CD4-positive, CD25-positive, alpha-beta regulatory T cell (primary cell): ENCODE measurements around the gene COPS7A. TPM values are rescaled to one million over a fixed set of nuclear protein-coding genes. Genes with fewer than 3 reads are reported as not detected.

Experiments used
- ATAC-seq, 2 donors: fragments of 150-1000 bp; cut with Tn5 transposase; one replicate each; pipeline ENCODE4 v1.10.0; 2021; ENCODE audit warnings: low read depth in 2 of 2, moderate number of reproducible peaks in 2 of 2, moderate library complexity in 1 of 2
- DNase-seq, 3 donors: peaks; one replicate each; pipeline versions ENCODE4 v3.0.0 to v3.0.0-alpha.2; 2012 to 2022; ENCODE audit warnings: mixed read lengths in 1 of 3
- H3K27ac ChIP-seq: one replicate; pipeline ENCODE4 v1.7.0; 2013; ENCODE audit warnings: mild to moderate bottlenecking, low read length; ENCODE audit not compliant: insufficient read depth, poor library complexity, severe bottlenecking
- H3K27me3 ChIP-seq: one replicate; pipeline ENCODE4 v1.7.0; 2013; ENCODE audit warnings: low read length; ENCODE audit not compliant: control insufficient read depth, insufficient read depth
- H3K36me3 ChIP-seq: one replicate; pipeline ENCODE4 v1.7.0; 2013; ENCODE audit warnings: mild to moderate bottlenecking, low read length, moderate library complexity; ENCODE audit not compliant: control insufficient read depth, insufficient read depth
- H3K4me1 ChIP-seq: 2 replicates; pipeline ENCODE4 v1.7.0; 2013; ENCODE audit warnings: mild to moderate bottlenecking, low read length; ENCODE audit not compliant: insufficient read depth, control insufficient read depth, poor library complexity, severe bottlenecking
- H3K4me3 ChIP-seq: one replicate; pipeline ENCODE4 v1.7.0; 2013; ENCODE audit warnings: low read depth, mild to moderate bottlenecking, low read length, moderate library complexity
- H3K9me3 ChIP-seq, 2 experiments: 1 replicate in 1 of 2; 2 replicates in 1 of 2; pipeline ENCODE4 v1.7.0; 2013; ENCODE audit warnings: low read length in 2 of 2, mild to moderate bottlenecking in 1 of 2, moderate library complexity in 1 of 2; ENCODE audit not compliant: control insufficient read depth in 2 of 2
- H3K27ac Mint-ChIP-seq, 3 donors: one replicate each; pipeline ENCODE4 v1.8.0; 2020 to 2022; ENCODE audit warnings: mild to moderate bottlenecking in 3 of 3, mixed read lengths in 3 of 3, moderate library complexity in 2 of 3
- H3K27me3 Mint-ChIP-seq: one replicate; pipeline ENCODE4 v1.8.0; 2022; ENCODE audit warnings: mild to moderate bottlenecking, mixed read lengths
- H3K36me3 Mint-ChIP-seq: one replicate; pipeline ENCODE4 v1.8.0; 2020; ENCODE audit warnings: mixed read lengths
- H3K4me1 Mint-ChIP-seq, 4 donors: one replicate each; pipeline ENCODE4 v1.8.0; 2020 to 2022; ENCODE audit warnings: mixed read lengths in 4 of 4, mild to moderate bottlenecking in 1 of 4
- H3K4me3 Mint-ChIP-seq, 4 donors: one replicate each; pipeline ENCODE4 v1.8.0; 2020 to 2022; ENCODE audit warnings: mild to moderate bottlenecking in 4 of 4, mixed read lengths in 4 of 4, moderate library complexity in 3 of 4
- H3K9me3 Mint-ChIP-seq, 7 donors: one replicate each; pipeline ENCODE4 v1.8.0; 2020 to 2022; ENCODE audit warnings: mixed read lengths in 7 of 7, mild to moderate bottlenecking in 3 of 7, moderate library complexity in 2 of 7
- polyA plus RNA-seq, 4 donors: library from polyadenylated mRNA; unstranded; fragments of 300-500 nt; fragmentation: Illumina TruSeq; gene quantifications; one replicate each; pipeline ENCODE4 v1.2.3, GENCODE V29; 2021
- total RNA-seq: library from RNA; stranded (reverse); gene quantifications from one replicate; pipeline ENCODE4 v1.2.3, GENCODE V29; 2022

Gene COPS7A, protein sequence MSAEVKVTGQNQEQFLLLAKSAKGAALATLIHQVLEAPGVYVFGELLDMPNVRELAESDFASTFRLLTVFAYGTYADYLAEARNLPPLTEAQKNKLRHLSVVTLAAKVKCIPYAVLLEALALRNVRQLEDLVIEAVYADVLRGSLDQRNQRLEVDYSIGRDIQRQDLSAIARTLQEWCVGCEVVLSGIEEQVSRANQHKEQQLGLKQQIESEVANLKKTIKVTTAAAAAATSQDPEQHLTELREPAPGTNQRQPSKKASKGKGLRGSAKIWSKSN
- total RNA-seq (20.7 TPM), polyA plus RNA-seq (10 to 100 TPM; 37.8 to 48.4 (median 42.6) TPM)

DNA sequence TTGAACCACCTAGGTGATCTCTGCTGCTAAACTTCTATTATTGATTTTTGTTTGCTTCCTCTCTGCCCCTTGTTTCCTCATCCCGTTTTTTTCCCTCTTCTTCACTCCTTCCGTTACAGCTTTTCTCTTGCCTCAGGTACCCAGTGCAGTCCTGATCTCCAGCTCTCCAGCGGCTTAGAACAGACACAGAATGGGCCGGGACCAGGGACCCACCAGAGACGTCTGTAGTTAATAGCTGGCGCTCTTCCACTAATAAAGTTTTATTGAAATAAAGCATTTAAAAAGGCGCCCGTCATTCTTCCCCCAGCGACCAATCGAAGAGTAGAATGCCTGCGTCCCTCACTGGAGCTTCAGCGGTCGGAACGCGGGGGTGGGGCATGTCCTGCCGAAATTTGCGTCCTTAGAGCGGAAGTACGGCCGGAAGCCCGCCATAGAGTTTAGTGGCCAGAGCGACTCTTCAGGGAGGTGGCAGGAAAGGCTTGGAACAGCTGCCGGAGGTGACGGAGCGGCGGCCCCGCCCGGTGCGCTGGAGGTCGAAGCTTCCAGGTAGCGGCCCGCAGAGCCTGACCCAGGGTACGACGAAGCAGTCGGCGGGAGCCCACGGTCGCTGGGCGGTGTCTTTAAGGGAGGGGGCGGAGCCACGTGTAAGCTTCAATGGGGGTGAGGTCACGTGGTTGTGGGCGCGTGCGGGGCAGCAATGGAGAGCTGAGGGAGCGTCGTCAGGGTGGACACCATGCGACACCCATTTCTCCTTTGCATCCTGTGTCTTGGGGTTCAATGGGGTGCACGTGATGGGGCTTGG lies at the start of gene COPS7A:
TSS of gene COPS7A (plus strand) at position 440 of the 802 bp plus-strand sequence. CDS start 611 bp downstream, outside the sequence.
- Histone ChIP-seq H3K4me3 (peak within 1 kb of the TSS; percentile 85), H3K27ac (peak within 1 kb of the TSS; percentile 85), H3K36me3 (peaks cover 11% of the 10 kb centered on the region), H3K4me1 (peaks cover 15% of the 10 kb centered on the region), H3K27me3 (no peaks in the 10 kb centered on the region), H3K9me3 (no peaks in the 10 kb centered on the region)
- Mint-ChIP-seq H3K4me1 (peaks cover 5 to 28% (median 18%) of the 10 kb centered on the region in 4 donors), H3K36me3 (peaks cover 13% of the 10 kb centered on the region), H3K9me3 (peaks cover 0 to 1% (median 0%) of the 10 kb centered on the region in 7 donors), H3K27me3 (peaks cover 11% of the 10 kb centered on the region), H3K4me3 (peak within 1 kb of the TSS; percentile 90 to 98 (median 92)), H3K27ac (peak within 1 kb of the TSS; percentile 92 to 99 (median 97))
- DNase-seq (peak; percentile 90 to 100 (median 94)), ATAC-seq (peak; percentile 89 to 93)

DNA sequence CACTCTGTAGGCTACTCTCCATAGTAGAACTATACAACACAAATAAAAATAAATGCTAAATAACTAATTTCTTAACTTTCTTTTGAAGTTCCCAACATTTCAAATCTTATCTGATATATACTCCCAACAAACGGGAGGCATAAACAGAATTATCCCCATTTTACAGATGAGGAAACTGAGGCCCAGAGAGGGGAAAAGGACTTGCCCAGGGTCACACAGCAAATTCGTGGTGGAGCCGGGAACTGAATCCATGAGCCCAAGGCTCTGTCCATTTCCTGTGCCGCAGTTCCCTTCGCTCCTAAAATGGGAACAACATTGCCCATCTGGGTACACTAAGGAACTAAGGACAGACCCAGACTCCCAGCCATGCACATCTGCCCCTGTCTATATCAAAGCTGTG lies 46.9 kb upstream of the COPS7A start:
- H3K4me1 ChIP-seq = no peaks in the 10 kb centered on the region
- peaks cover 0 to 14% (median 6%) of the 10 kb centered on the region in 4 donors for H3K4me1 Mint-ChIP-seq
- H3K27ac ChIP-seq = no peak overlapping the region
- ATAC-seq (no peak), DNase-seq (no peak)
- no peaks in the 10 kb centered on the region for H3K27me3 Mint-ChIP-seq
- peaks cover 94% of the 10 kb centered on the region for H3K36me3 ChIP-seq
- peak overlapping the region in 1 of 3 donors; percentile 38 for H3K27ac Mint-ChIP-seq
- peaks cover 54% of the 10 kb centered on the region for H3K36me3 Mint-ChIP-seq
- H3K27me3 ChIP-seq = no peaks in the 10 kb centered on the region
- H3K4me3 ChIP-seq = no peak overlapping the region
- no peaks in the 10 kb centered on the region for H3K9me3 ChIP-seq
- no peak overlapping the region for H3K4me3 Mint-ChIP-seq
- H3K9me3 Mint-ChIP-seq = peaks cover 0 to 2% (median 0%) of the 10 kb centered on the region in 7 donors

DNA sequence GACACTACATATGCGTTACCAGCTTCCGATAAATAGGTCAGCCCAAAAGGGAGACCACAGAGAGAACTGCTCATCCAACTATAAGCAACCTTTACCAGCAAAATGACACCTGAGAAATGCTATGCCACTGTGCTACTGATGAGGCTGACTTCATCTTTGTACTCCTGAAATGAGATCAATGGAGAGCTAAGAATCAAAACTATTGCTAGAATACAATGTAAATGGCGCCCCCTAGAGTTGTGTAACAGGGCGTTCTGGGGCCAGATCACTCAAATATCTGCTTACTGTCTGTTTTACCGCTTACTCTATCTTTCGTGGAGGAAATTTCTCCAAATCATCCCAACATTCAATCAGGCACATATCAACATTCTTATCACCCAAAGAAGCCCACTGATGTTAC lies 39.2 kb upstream of the COPS7A start:
- H3K4me1 Mint-ChIP-seq = peaks cover 31 to 73% (median 51%) of the 10 kb centered on the region in 4 donors

DNA sequence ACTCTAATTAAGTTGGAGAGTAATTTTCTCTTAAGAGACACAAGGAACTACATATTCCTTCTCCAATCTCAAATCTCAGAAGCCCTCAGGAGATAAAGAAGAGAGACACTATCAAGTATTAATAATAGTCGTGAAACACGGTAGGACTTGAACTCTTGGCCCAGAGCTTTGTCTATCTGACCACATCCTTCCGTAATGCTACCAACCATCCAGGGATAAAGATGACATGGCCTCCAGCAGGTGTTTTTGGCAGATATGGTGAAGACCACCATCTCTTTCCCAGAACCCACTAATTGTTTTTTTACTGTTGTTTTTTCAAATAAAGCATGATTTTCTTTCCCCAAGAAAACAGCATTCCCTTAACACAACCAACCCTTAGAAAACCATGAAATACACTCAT lies 38.0 kb upstream of the COPS7A start:
- ATAC-seq = no peak
- Mint-ChIP-seq H3K4me3 (peak overlapping the region in 3 of 4 donors; percentile 45 to 94 (median 86)), H3K9me3 (no peaks in the 10 kb centered on the region), H3K27ac (peak overlapping the region in 2 of 3 donors; percentile 98 to 99), H3K4me1 (peaks cover 31 to 78% (median 58%) of the 10 kb centered on the region in 4 donors), H3K36me3 (peaks cover 21% of the 10 kb centered on the region), H3K27me3 (no peaks in the 10 kb centered on the region)
- H3K4me3 ChIP-seq = no peak overlapping the region
- H3K36me3 ChIP-seq = peaks cover 19% of the 10 kb centered on the region
- no peaks in the 10 kb centered on the region for H3K27me3 ChIP-seq
- H3K27ac ChIP-seq = no peak overlapping the region
- H3K4me1 ChIP-seq = peaks cover 39% of the 10 kb centered on the region
- DNase-seq = no peak
- no peaks in the 10 kb centered on the region for H3K9me3 ChIP-seq

More for the DNA sequence above, 39.2 kb upstream of the COPS7A start:
- Histone ChIP-seq H3K27ac (peak overlapping the region; percentile 7), H3K4me3 (no peak overlapping the region), H3K36me3 (peaks cover 29% of the 10 kb centered on the region), H3K9me3 (no peaks in the 10 kb centered on the region), H3K27me3 (no peaks in the 10 kb centered on the region), H3K4me1 (peaks cover 29% of the 10 kb centered on the region)
- DNase-seq = peak; percentile 25 to 74 (median 63)
- H3K27me3 Mint-ChIP-seq = no peaks in the 10 kb centered on the region
- no peak overlapping the region for H3K27ac Mint-ChIP-seq
- ATAC-seq = no peak
- H3K9me3 Mint-ChIP-seq = no peaks in the 10 kb centered on the region
- H3K36me3 Mint-ChIP-seq = peaks cover 23% of the 10 kb centered on the region
- H3K4me3 Mint-ChIP-seq = peak overlapping the region in 2 of 4 donors; percentile 2 to 73

DNA sequence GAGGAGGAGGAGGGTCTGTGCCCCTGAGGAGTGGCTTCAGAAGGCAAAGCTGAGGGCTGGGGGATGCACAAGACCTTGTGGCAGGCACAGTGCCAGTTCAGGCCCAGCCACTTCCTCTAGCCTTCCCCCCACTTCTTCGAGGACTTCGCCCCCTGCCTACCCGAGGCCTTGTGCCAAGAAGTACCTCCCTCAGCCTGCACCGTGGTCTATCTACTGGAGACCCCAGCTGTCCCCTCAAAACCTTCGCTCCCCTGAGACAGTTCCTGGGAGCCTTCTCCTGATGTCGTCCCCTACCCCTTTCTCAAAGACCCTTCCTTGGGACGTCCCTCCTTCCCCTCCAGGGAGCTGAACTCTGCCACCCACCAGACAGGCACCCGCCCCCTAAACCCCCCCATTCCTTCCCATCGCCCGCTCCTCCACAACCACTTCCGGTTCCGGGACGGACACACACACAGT lies 35.3 kb upstream of the COPS7A start:
- peak overlapping the region; percentile 83 for H3K4me3 ChIP-seq
- H3K27ac Mint-ChIP-seq = peak overlapping the region; percentile 97 to 99 (median 98)
- no peaks in the 10 kb centered on the region for H3K27me3 Mint-ChIP-seq
- peak overlapping the region; percentile 94 for H3K27ac ChIP-seq
- H3K4me1 Mint-ChIP-seq = peaks cover 26 to 73% (median 51%) of the 10 kb centered on the region in 4 donors
- H3K9me3 Mint-ChIP-seq = no peaks in the 10 kb centered on the region
- no peak for ATAC-seq
- peaks cover 15% of the 10 kb centered on the region for H3K36me3 Mint-ChIP-seq
- H3K4me3 Mint-ChIP-seq = peak overlapping the region; percentile 86 to 97 (median 92)
- no peaks in the 10 kb centered on the region for H3K9me3 ChIP-seq
- no peaks in the 10 kb centered on the region for H3K27me3 ChIP-seq
- H3K4me1 ChIP-seq = peaks cover 39% of the 10 kb centered on the region
- peaks cover 4% of the 10 kb centered on the region for H3K36me3 ChIP-seq
- peak; percentile 18 to 70 (median 47) for DNase-seq

DNA sequence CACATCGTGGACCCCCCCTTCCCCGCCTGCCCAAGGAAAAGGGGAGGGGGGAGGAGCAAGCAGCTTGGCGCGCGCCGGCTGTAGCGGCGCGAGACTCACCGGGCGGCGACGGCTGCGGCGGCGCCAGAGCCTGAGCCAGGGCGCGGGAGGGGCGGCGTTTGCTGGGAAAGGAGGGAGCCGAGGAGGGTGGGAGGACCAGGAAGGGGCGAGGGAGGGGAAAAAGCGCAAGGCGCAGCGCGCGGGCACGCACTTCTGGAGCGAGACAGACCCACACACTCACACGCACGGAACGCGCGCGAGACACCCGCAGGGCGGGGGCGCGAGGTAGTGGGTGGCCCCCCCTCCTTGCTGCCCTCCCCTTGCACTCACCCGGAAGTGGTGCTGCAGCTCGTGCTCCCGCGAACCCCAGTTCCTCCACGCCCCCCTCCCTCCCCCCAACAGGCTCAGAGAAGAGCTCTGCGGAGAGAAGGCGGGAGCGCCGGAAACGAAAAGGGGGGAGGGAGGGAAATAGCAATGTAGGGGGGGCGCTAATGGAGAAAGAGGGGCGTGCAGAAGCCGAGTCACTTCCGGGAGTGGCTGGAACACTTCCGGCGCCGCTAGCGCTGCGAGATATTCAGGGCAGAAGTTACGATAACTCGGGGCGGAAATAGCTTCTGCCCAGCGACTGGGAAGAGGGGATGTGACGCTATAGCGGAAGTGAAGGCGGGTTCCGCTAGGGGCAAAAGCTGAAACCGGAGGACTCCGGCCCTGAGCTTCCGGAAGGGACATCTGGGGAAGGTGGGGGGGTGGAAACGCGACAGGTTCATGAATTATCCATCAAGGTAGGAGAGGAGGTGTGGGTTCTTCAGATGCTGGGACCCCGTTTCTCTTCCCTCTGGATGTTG lies 34.6 kb upstream of the COPS7A start, which contains the start of gene ZNF384:
TSS of gene ZNF384 (minus strand) at position 377 of the 884 bp plus-strand sequence. CDS start 9,855 bp downstream, outside the sequence.
- peak within 1 kb of the TSS; percentile 96 for H3K4me3 ChIP-seq
- H3K4me1 Mint-ChIP-seq = peaks cover 26 to 66% (median 48%) of the 10 kb centered on the region in 4 donors
- H3K27ac Mint-ChIP-seq = peak within 1 kb of the TSS; percentile 97 to 99 (median 98)
- peaks cover 4% of the 10 kb centered on the region for H3K36me3 ChIP-seq
- H3K9me3 ChIP-seq = no peaks in the 10 kb centered on the region
- H3K4me1 ChIP-seq = peaks cover 39% of the 10 kb centered on the region
- peaks cover 15% of the 10 kb centered on the region for H3K36me3 Mint-ChIP-seq
- no peaks in the 10 kb centered on the region for H3K9me3 Mint-ChIP-seq
- peak; percentile 82 to 83 for ATAC-seq
- peak; percentile 94 to 99 (median 97) for DNase-seq
- H3K4me3 Mint-ChIP-seq = peak within 1 kb of the TSS; percentile 86 to 97 (median 92)
- H3K27ac ChIP-seq = peak within 1 kb of the TSS; percentile 94
- no peaks in the 10 kb centered on the region for H3K27me3 ChIP-seq
- no peaks in the 10 kb centered on the region for H3K27me3 Mint-ChIP-seq

DNA sequence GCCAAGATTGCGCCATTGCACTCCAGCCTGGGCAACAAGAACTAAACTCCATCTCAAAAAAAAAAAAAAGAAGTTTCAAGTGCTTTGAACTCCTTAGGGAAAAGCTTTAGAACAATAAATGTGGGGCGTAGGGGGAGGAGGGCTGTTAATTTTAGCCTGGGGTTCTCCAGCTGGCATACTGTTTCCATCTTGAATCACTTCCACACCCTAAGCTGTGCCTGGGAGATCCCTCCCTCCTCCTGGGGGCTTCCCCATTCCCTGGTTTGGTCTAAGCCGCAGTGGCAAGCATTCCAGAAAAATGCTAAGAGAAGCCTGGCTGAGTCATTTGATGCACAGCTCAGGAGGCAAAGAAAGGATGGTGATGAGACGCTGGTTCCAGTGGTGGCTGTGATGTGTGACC lies 32.4 kb upstream of the COPS7A start:
- H3K27me3 Mint-ChIP-seq = peaks cover 8% of the 10 kb centered on the region
- peak overlapping the region in 1 of 3 donors; percentile 42 for H3K27ac Mint-ChIP-seq
- H3K9me3 Mint-ChIP-seq = peaks cover 0 to 1% (median 0%) of the 10 kb centered on the region in 7 donors
- H3K4me1 Mint-ChIP-seq = peaks cover 17 to 50% (median 31%) of the 10 kb centered on the region in 4 donors
- no peaks in the 10 kb centered on the region for H3K9me3 ChIP-seq
- H3K4me3 ChIP-seq = no peak overlapping the region
- peak overlapping the region in 3 of 4 donors; percentile 48 to 66 (median 62) for H3K4me3 Mint-ChIP-seq
- H3K4me1 ChIP-seq = peaks cover 31% of the 10 kb centered on the region
- DNase-seq (no peak), ATAC-seq (no peak)
- H3K27me3 ChIP-seq = no peaks in the 10 kb centered on the region
- no peak overlapping the region for H3K27ac ChIP-seq
- H3K36me3 Mint-ChIP-seq = peaks cover 7% of the 10 kb centered on the region
- H3K36me3 ChIP-seq = no peaks in the 10 kb centered on the region
